GM18909 (cell line): Measurements from ENCODE around the gene GRB2.
A peak's percentile ranks its signal among the peaks of the same experiment; 100 is the strongest.

Experiments
- ATAC-seq: cut with Tn5 transposase; IDR thresholded peaks from one replicate; pipeline ENCODE4 v1.9.1; 2021; ENCODE audit warnings: mild to moderate bottlenecking; ENCODE audit not compliant: unreplicated experiment, poor library complexity

The GRB2 gene

GRCh38 chr17:75416006-75416405 lies 10.5 kb upstream of the GRB2 start:
- ATAC-seq, result no peak

- ATAC-seq, result no peak
Observed at GRCh38 chr17:75414488-75414887, 9.0 kb upstream of the GRB2 start.

- ATAC-seq, result no peak
Observed at GRCh38 chr17:75412455-75413317, 7.2 kb upstream of the GRB2 start.

GRCh38 chr17:75411328-75412067 lies 6.0 kb upstream of the GRB2 start:
- ATAC-seq, result no peak

GRCh38 chr17:75410141-75410540 lies 4.7 kb upstream of the GRB2 start:
- no peak for ATAC-seq

- no peak for ATAC-seq
Observed at GRCh38 chr17:75407655-75408352, 2.3 kb upstream of the GRB2 start.

GRCh38 chr17:75406222-75406615 lies 741 bp upstream of the GRB2 start:
- ATAC-seq, result no peak

- peak; percentile 25 for ATAC-seq
Observed at GRCh38 chr17:75404731-75405364, 630 bp downstream of the GRB2 start.

- no peak for ATAC-seq
Observed at GRCh38 chr17:75404223-75404730, 1.2 kb downstream of the GRB2 start.

- no peak for ATAC-seq
Observed at GRCh38 chr17:75403131-75403530, 2.3 kb downstream of the GRB2 start.

GRCh38 chr17:75402026-75402425 lies 3.5 kb downstream of the GRB2 start:
- ATAC-seq, result no peak

- ATAC-seq, result no peak
Observed at GRCh38 chr17:75400326-75400939, 5.0 kb downstream of the GRB2 start.

- no peak for ATAC-seq
Observed at GRCh38 chr17:75398279-75398678, 7.2 kb downstream of the GRB2 start.

- ATAC-seq, result no peak
Observed at GRCh38 chr17:75397217-75397616, 8.3 kb downstream of the GRB2 start.

GRCh38 chr17:75396796-75397195 lies 8.7 kb downstream of the GRB2 start:
- ATAC-seq, result no peak

- no peak for ATAC-seq
Observed at GRCh38 chr17:75396025-75396424, 9.5 kb downstream of the GRB2 start.

GRCh38 chr17:75394332-75394918 lies 11.1 kb downstream of the GRB2 start:
- ATAC-seq, result no peak

GRCh38 chr17:75393523-75394331 lies 11.8 kb downstream of the GRB2 start:
- peak; percentile 77 for ATAC-seq

- no peak for ATAC-seq
Observed at GRCh38 chr17:75392559-75392958, 12.9 kb downstream of the GRB2 start.
